Activated naive CD4-positive, alpha-beta T cell treated with anti-CD3 and anti-CD28 coated beads, Interleukin-2, amount 10 ng/mL, durations not matched to agents 7 days and 5 days (primary cell): ENCODE measurements around the gene UBE3D.
"Not testable (repeated sequence)": the region's sequence is repeated elsewhere in the genome, so short reads cannot be mapped to it uniquely, and the experiment has no call there.

Experiments used
- CTCF ChIA-PET: fragments of 350-600 bp; sonication (Branson Sonifier 250); formaldehyde crosslinking; loops from one replicate; lab custom pipeline; 2021; ENCODE audit warnings: antibody characterized with exemption; lab: Charles Lee
- DNase-seq: peaks from one replicate; pipeline ENCODE4 v3.0.0-alpha.2; 2020
- H3K27ac Mint-ChIP-seq: one replicate; pipeline ENCODE4 v1.8.0; 2021; ENCODE audit warnings: mild to moderate bottlenecking, moderate library complexity, mixed read lengths
- H3K27me3 Mint-ChIP-seq: one replicate; pipeline ENCODE4 v1.8.0; 2021; ENCODE audit warnings: mild to moderate bottlenecking, mixed read lengths
- H3K36me3 Mint-ChIP-seq: one replicate; pipeline ENCODE4 v1.8.0; 2021; ENCODE audit warnings: mixed read lengths
- H3K4me1 Mint-ChIP-seq: one replicate; pipeline ENCODE4 v1.8.0; 2021; ENCODE audit warnings: mixed read lengths
- H3K4me3 Mint-ChIP-seq: one replicate; pipeline ENCODE4 v1.8.0; 2021; ENCODE audit warnings: mild to moderate bottlenecking, moderate library complexity, mixed read lengths
- H3K9me3 Mint-ChIP-seq: one replicate; pipeline ENCODE4 v1.8.0; 2021; ENCODE audit warnings: mixed read lengths

The UBE3D gene

DNA sequence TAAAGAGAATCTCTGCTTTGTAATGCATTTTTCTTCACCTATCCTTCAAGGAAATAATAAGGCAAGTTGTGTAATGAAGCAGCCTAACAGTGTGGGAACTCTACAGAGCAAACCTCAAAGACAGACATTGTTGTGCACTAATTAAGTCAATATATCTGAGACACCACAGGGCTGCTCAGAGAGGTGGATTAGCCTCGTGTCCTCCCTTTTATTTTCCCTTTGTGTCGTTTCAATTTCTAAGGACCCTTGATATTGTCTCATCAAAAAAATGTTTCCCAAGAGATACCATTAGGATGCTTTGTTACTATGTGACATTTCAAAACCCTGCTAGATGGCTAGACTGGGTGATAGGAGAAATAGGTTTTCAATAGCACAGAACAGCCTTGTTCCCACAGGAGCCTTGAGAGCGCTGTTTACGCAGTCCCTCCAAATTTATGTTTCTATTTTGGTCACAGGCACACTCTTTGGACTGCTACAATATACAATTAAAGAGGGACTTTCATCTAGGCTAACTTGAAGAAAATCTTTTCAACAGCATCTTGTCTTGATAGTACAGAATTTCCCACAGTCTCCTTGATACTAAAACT is 23.1 kb downstream of the UBE3D start:
- no peaks in the 10 kb centered on the region for H3K9me3 Mint-ChIP-seq
- H3K27ac Mint-ChIP-seq = no peak overlapping the region
- CTCF ChIA-PET = interaction anchor here (0.9 kb wide), 1 partner anchor 9 kb away, joined by 3 read pairs; no protein-coding TSS in a partner anchor
- no peaks in the 10 kb centered on the region for H3K27me3 Mint-ChIP-seq
- no peak for DNase-seq
- H3K4me1 Mint-ChIP-seq = no peaks in the 10 kb centered on the region
- no peak overlapping the region for H3K4me3 Mint-ChIP-seq
- no peaks in the 10 kb centered on the region for H3K36me3 Mint-ChIP-seq

DNA sequence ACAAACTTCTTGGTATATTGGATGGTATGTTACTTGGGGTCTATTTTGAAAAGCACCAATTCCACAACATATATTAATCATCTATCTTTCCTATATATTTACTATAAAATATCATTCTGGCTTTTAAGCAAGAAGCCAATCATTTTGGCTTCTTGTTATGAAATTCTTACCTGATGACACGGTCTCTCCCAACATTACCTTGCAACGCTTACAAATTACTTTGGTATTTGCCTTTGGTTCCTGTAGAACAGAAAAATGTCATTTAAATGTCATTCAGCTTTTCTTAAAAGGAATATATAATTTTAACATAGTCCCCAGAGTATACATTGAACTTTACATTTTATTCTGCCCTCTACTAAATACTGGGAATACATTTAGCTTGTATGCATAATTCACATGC is 27.4 kb downstream of the UBE3D start:
- Mint-ChIP-seq H3K27ac (no peak overlapping the region), H3K9me3 (peaks cover 3% of the 10 kb centered on the region), H3K4me1 (no peaks in the 10 kb centered on the region), H3K36me3 (peaks cover 14% of the 10 kb centered on the region), H3K4me3 (no peak overlapping the region), H3K27me3 (no peaks in the 10 kb centered on the region)
- CTCF ChIA-PET = interaction anchor here (1.3 to 1.4 kb wide), 2 partner anchors 17 to 27 kb away, joined by 3 read pairs; partner anchors contain the start of gene UBE3D
- no peak for DNase-seq

GRCh38 chr6:83031689-83032088 is 34.0 kb downstream of the UBE3D start:
- H3K4me3 Mint-ChIP-seq = no peak overlapping the region
- no peaks in the 10 kb centered on the region for H3K27me3 Mint-ChIP-seq
- H3K27ac Mint-ChIP-seq = no peak overlapping the region
- H3K9me3 Mint-ChIP-seq = peaks cover 16% of the 10 kb centered on the region
- no peaks in the 10 kb centered on the region for H3K4me1 Mint-ChIP-seq
- CTCF ChIA-PET = no interaction called here
- H3K36me3 Mint-ChIP-seq = peaks cover 32% of the 10 kb centered on the region
- no peak for DNase-seq

GRCh38 chr6:83019741-83020140 is 45.9 kb downstream of the UBE3D start:
- Mint-ChIP-seq H3K4me3 (no peak overlapping the region), H3K9me3 (peaks cover 3% of the 10 kb centered on the region), H3K36me3 (peaks cover 8% of the 10 kb centered on the region), H3K27me3 (no peaks in the 10 kb centered on the region), H3K27ac (no peak overlapping the region), H3K4me1 (no peaks in the 10 kb centered on the region)
- CTCF ChIA-PET = no interaction called here
- no peak for DNase-seq

DNA sequence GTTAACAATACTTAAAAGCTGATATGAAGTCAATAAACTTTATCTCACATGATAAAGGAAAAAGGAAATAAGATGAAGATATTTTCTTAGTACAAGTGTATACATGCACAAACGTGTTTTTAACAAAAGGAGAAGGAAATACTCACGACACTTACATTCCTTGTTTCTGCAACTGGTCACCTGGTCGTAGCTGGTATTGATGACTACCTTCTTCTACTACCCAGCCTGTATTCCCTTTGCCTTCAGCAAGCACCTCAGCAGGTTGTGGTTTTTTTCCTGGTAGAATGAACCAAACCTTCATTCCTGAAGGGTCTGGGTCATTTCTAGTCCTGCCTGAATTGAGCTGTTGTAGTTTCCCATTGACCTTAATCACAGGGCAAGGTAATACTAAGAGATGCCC is 54.5 kb downstream of the UBE3D start:
- H3K4me3 Mint-ChIP-seq, H3K9me3 Mint-ChIP-seq, H3K27ac Mint-ChIP-seq, H3K36me3 Mint-ChIP-seq, DNase-seq, CTCF ChIA-PET, H3K4me1 Mint-ChIP-seq, H3K27me3 Mint-ChIP-seq: not testable (repeated sequence)

DNA sequence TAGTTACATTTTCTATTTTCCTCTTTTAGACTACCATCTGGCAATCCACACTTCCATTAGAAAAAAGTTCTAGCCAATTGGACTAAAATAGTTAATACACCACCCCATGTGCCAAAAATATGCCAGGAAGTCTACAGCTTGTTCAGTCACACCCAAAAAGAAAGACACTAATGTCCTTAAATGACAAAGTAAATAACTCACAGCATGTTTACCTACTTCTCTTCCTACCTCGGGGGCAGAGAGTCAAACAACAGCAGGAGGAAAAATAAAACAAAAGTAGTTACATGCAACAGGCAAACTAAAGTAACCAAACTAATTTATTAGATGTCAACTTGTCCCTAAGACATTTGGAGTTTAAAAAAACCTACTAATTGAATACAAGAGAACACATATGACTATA is 57.0 kb downstream of the UBE3D start:
- Mint-ChIP-seq H3K36me3 (peaks cover 3% of the 10 kb centered on the region), H3K4me1 (peaks cover 9% of the 10 kb centered on the region), H3K9me3 (no peaks in the 10 kb centered on the region), H3K4me3 (no peak overlapping the region), H3K27ac (no peak overlapping the region), H3K27me3 (no peaks in the 10 kb centered on the region)
- DNase-seq = no peak
- CTCF ChIA-PET = no interaction called here

DNA sequence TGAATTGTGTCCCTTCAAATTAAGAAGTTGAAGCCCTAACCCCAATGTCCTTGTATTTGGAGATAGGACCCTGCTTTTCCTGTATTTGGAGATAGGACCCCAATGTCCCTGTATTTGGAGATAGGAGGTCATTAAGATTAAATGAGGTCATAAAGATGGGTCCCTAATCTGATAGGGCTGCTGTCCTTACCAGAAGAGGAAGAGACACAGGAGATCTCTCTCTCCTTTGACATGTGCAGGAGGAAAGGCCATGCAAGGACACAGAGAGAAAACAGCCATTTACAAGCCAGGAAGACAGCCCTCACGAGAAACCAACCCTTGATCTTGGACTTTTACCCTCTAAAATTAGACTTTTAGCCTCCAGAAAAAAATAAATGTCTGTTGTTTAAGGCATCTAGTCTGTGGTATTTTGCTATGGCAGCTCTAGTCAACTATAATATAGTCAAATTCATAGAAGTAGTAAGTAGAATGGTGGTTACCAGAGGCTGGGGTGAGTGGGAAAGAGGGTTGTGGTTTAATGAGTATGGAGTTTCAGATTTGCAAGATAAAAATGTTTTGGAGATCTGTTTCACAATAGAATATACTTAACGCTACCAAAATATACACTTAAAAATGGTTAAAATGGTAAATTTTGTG is 59.3 kb downstream of the UBE3D start:
- H3K4me3 Mint-ChIP-seq = no peak overlapping the region
- H3K27me3 Mint-ChIP-seq = no peaks in the 10 kb centered on the region
- CTCF ChIA-PET = no interaction called here
- no peak for DNase-seq
- no peak overlapping the region for H3K27ac Mint-ChIP-seq
- H3K36me3 Mint-ChIP-seq = no peaks in the 10 kb centered on the region
- H3K4me1 Mint-ChIP-seq = peaks cover 9% of the 10 kb centered on the region
- H3K9me3 Mint-ChIP-seq = no peaks in the 10 kb centered on the region

DNA sequence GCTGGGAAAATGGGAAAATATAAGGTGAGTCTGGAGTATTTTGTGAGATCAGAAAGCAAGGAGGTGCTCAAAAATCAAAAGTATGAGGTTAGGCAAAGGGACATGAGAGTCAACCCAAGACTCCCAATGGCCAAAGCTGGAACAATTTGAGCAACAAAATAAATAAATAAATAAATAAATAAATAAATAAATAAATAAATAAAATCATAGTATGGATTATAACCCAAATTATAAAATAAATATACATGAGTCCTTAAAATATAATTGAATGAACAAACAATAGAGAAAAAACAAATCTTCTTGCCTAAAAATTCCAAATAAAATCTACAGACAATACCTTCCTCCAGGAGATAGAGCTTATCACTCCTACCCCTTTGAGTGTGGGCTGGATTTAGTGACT is 69.5 kb downstream of the UBE3D start:
- H3K27me3 Mint-ChIP-seq = no peaks in the 10 kb centered on the region
- H3K9me3 Mint-ChIP-seq = no peaks in the 10 kb centered on the region
- no peaks in the 10 kb centered on the region for H3K4me1 Mint-ChIP-seq
- CTCF ChIA-PET = no interaction called here
- H3K4me3 Mint-ChIP-seq = no peak overlapping the region
- no peak for DNase-seq
- H3K27ac Mint-ChIP-seq = no peak overlapping the region
- no peaks in the 10 kb centered on the region for H3K36me3 Mint-ChIP-seq

DNA sequence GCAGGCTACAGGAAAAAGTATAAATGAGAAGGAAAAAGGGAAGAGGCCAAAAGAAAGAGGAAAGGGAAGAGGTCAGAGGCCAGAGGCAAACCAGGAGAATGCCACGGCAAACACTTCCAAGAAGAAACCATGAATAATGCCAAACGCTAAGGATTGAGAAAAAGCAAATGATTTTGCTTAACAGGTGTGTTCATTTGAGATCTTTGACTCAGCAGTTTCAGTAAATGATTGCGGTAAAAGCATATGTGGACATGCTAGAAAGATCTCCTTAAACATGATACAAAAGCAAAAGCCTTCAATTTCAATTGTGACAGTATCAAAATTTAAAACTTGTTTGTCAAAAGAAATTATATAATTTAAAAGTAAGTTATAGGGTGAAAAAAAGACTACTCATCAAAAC is 70.6 kb downstream of the UBE3D start:
- CTCF ChIA-PET = no interaction called here
- no peaks in the 10 kb centered on the region for H3K4me1 Mint-ChIP-seq
- no peak for DNase-seq
- H3K27ac Mint-ChIP-seq = no peak overlapping the region
- H3K4me3 Mint-ChIP-seq = no peak overlapping the region
- no peaks in the 10 kb centered on the region for H3K27me3 Mint-ChIP-seq
- H3K9me3 Mint-ChIP-seq = no peaks in the 10 kb centered on the region
- H3K36me3 Mint-ChIP-seq = no peaks in the 10 kb centered on the region

- no peaks in the 10 kb centered on the region for H3K9me3 Mint-ChIP-seq
- DNase-seq = no peak
- H3K36me3 Mint-ChIP-seq = no peaks in the 10 kb centered on the region
- no peak overlapping the region for H3K27ac Mint-ChIP-seq
- CTCF ChIA-PET = interaction anchor here (0.6 kb wide), 1 partner anchor 623 kb away, joined by 3 read pairs; no protein-coding TSS in a partner anchor
- no peaks in the 10 kb centered on the region for H3K27me3 Mint-ChIP-seq
- H3K4me3 Mint-ChIP-seq = no peak overlapping the region
- no peaks in the 10 kb centered on the region for H3K4me1 Mint-ChIP-seq
These were observed 75.8 kb downstream of the UBE3D start for GRCh38 chr6:82989736-82990290.

DNA sequence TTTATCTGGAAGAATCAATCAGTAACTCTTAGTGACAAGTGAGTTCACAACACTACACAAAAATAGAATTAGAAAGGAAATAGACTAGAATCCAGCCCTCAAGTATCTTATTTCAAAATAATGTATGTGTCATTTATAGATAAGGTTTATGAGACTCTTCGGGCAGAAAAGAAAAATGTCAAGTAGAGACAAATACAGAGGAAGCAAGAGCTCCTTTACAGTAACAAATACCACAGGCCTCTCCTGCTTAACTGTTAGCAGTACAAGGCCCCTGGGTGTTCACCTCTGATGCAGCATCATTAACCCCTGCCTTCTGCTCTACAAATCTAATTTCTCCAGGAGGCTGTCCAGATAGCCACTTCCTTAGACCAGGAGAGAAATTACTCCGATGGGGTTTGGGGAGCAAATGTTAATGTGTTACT is 76.7 kb downstream of the UBE3D start:
- no peaks in the 10 kb centered on the region for H3K36me3 Mint-ChIP-seq
- H3K27ac Mint-ChIP-seq = no peak overlapping the region

GRCh38 chr6:82987951-82988350 is 77.7 kb downstream of the UBE3D start:
- no peaks in the 10 kb centered on the region for H3K27me3 Mint-ChIP-seq
- DNase-seq = no peak
- no peak overlapping the region for H3K4me3 Mint-ChIP-seq
- H3K36me3 Mint-ChIP-seq = no peaks in the 10 kb centered on the region
- no peaks in the 10 kb centered on the region for H3K4me1 Mint-ChIP-seq
- no peaks in the 10 kb centered on the region for H3K9me3 Mint-ChIP-seq
- H3K27ac Mint-ChIP-seq = no peak overlapping the region
- CTCF ChIA-PET = no interaction called here

More for the DNA sequence above, 76.7 kb downstream of the UBE3D start:
- CTCF ChIA-PET = no interaction called here
- no peak overlapping the region for H3K4me3 Mint-ChIP-seq
- no peak for DNase-seq
- no peaks in the 10 kb centered on the region for H3K9me3 Mint-ChIP-seq
- no peaks in the 10 kb centered on the region for H3K27me3 Mint-ChIP-seq
- H3K4me1 Mint-ChIP-seq = no peaks in the 10 kb centered on the region

GRCh38 chr6:82987416-82987815 is 78.2 kb downstream of the UBE3D start:
- DNase-seq = no peak
- no peaks in the 10 kb centered on the region for H3K9me3 Mint-ChIP-seq
- CTCF ChIA-PET = no interaction called here
- no peak overlapping the region for H3K27ac Mint-ChIP-seq
- H3K4me1 Mint-ChIP-seq = no peaks in the 10 kb centered on the region
- H3K4me3 Mint-ChIP-seq = no peak overlapping the region
- no peaks in the 10 kb centered on the region for H3K27me3 Mint-ChIP-seq
- no peaks in the 10 kb centered on the region for H3K36me3 Mint-ChIP-seq

DNA sequence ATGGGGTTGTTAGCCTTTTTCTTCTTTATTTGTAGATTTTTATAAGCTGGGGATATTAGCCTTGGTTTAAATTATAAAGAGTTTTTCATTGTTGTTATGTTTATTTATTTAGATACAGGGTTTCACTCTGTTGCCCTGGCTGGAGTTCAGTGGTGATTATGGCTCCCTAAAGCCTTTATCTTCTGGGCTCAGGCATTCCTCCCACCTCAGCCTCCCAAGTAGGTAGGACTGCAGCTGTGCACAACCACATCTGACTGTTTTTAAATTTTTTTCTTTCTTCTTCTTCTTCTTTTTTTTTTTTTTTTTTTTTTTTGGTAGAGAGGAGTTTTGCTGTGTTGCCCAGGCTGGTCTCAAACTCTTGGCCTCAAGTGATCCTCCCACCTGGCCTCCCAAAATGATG is 80.9 kb downstream of the UBE3D start:
- Mint-ChIP-seq H3K27ac (no peak overlapping the region), H3K36me3 (no peaks in the 10 kb centered on the region), H3K4me1 (no peaks in the 10 kb centered on the region), H3K9me3 (no peaks in the 10 kb centered on the region), H3K4me3 (no peak overlapping the region), H3K27me3 (no peaks in the 10 kb centered on the region)
- no peak for DNase-seq
- CTCF ChIA-PET = no interaction called here

GRCh38 chr6:82980086-82980485 is 85.6 kb downstream of the UBE3D start:
- no peaks in the 10 kb centered on the region for H3K36me3 Mint-ChIP-seq
- DNase-seq = no peak
- CTCF ChIA-PET = no interaction called here

More at GRCh38 chr6:82980086-82980485, 85.6 kb downstream of the UBE3D start:
- Mint-ChIP-seq H3K27ac (no peak overlapping the region), H3K4me1 (no peaks in the 10 kb centered on the region), H3K4me3 (no peak overlapping the region), H3K9me3 (no peaks in the 10 kb centered on the region), H3K27me3 (no peaks in the 10 kb centered on the region)
